GM10248 (cell line): ENCODE data around the gene MYBBP1A.

Experiments used
- CTCF ChIA-PET: fragments of 300-600 bp; sonication (Branson Sonifier 250); formaldehyde crosslinking; extraction: SDS; loops from one replicate; lab custom pipeline; 2021; ENCODE audit warnings: antibody characterized with exemption; lab: Yijun Ruan, JAX
- POLR2A ChIA-PET: fragments of 350-650 bp; sonication (Branson Sonifier 250); formaldehyde crosslinking; extraction: SDS; loops from one replicate; lab custom pipeline; 2020; ENCODE audit warnings: antibody characterized with exemption; lab: Yijun Ruan, JAX
- DNase-seq: peaks from one replicate; pipeline ENCODE4 v3.0.0; 2012; ENCODE audit errors: extremely low spot score
- CTCF ChIP-seq: IDR thresholded peaks from 2 replicates; pipeline ENCODE4 v1.5.1; 2012; ENCODE audit warnings: mild to moderate bottlenecking, low read depth; ENCODE audit errors: extremely low read depth, missing control alignments, control extremely low read depth

MYBBP1A gene

GRCh38 chr17:4574448-4575045, 19.4 kb upstream of the MYBBP1A start:
- DNase-seq: no peak
- ChIA-PET CTCF (interaction anchor here (1.5 kb wide), 1 partner anchor 9 kb away, joined by 9 read pairs; no protein-coding TSS in a partner anchor), POLR2A (no interaction called here)
- TF ChIP-seq CTCF: no peak

- CTCF ChIA-PET: interaction anchor here (1.5 kb wide), 1 partner anchor 9 kb away, joined by 9 read pairs; no protein-coding TSS in a partner anchor
- POLR2A ChIA-PET: no interaction called here
- TF ChIP-seq CTCF: no peak
- DNase-seq: peak; percentile 66
These were observed 18.5 kb upstream of the MYBBP1A start for GRCh38 chr17:4573669-4574068.

GRCh38 chr17:4573115-4573514, 17.9 kb upstream of the MYBBP1A start:
- DNase-seq: no peak
- POLR2A ChIA-PET: no interaction called here
- CTCF ChIA-PET: interaction anchor here (1.5 kb wide), 1 partner anchor 8 kb away, joined by 9 read pairs; no protein-coding TSS in a partner anchor
- no peak for TF ChIP-seq CTCF

- CTCF ChIA-PET: no interaction called here
- no peak for TF ChIP-seq CTCF
- POLR2A ChIA-PET: interaction anchor here (0.6 kb wide), 1 partner anchor 17 kb away, joined by 5 read pairs; the partner anchor contains the start of gene MYBBP1A
- no peak for DNase-seq
These were observed 16.9 kb upstream of the MYBBP1A start for GRCh38 chr17:4572131-4572530.

- ChIA-PET POLR2A (no interaction called here), CTCF (no interaction called here)
- DNase-seq: no peak
- no peak for TF ChIP-seq CTCF
These were observed 14.4 kb upstream of the MYBBP1A start for GRCh38 chr17:4569591-4569990.

- POLR2A ChIA-PET: interaction anchor here (0.6 kb wide), 1 partner anchor 63 kb away, joined by 4 read pairs; no protein-coding TSS in a partner anchor
- CTCF ChIA-PET: interaction anchor here (0.5 to 4.0 kb wide), 57 partner anchors 7 to 406 kb away, joined by 3 to 61 read pairs (median 4); partner anchors contain the start of genes ALOX15, C17orf107, CHRNE and MYBBP1A
- peak; percentile 63 for DNase-seq
- peak; percentile 67 for TF ChIP-seq CTCF
These were observed 11.6 kb upstream of the MYBBP1A start for GRCh38 chr17:4566785-4567184.
